ENCODE measurements around the gene KCNJ11.

Gene KCNJ11

DNA sequence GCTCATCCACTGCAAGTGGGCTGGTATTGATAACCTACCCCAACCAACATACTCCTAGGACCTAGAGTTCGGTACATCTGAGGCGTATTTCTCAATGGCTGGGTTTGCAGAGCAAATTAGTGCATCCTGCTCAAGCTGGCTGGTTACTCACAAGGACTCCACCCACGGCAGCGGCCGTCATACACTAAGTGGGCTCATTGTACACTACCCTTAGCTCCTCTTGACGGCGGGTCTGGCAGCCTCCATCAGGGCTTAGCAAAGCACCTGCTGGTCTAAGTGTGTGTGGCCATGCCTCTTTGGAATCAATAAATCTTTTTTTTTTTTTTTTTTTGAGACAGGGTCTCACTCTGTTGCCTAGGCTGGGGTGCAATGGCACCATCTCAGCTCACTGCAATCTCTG, 20.2 kb upstream of the KCNJ11 start:
- DNase-seq = no peak

DNA sequence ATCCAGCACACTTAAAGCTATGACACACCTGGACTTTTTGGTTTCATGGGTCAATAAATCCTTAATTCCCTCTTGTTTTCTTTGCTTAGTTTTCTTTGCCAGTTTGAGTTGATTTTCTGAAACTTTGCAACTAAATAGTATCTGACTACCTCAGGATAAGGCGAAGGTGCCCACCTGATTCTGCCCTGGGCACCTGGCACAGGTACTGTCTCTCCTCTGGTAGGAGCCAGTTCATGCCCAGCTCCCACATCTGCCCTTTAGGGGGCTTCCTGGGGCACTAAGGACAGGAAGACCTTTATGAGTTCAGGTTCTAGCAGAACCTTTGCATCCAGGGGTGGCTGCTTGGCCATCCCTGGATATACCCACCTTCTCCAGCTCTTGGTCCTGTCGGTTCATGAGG, 19.6 kb upstream of the KCNJ11 start:
- DNase-seq = no peak

DNA sequence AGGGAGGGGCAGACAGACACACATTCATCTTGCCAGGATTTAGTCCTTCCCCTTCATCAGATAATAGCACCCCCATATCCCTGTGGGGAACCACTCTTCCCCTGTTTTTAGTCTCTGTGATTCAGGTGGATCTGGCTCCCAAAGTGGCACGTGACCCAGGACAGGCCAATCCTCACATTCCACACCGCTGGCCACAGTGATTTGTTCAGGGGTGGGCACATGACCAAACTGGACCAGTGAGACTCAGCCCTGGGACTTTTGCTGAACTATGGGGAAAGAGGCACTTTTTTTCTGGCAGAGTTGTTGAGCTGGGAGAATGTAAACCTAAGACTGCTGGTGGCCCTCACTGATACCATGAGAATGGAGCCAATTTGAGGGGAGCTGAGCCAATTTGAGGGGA, 19.1 kb upstream of the KCNJ11 start:
- DNase-seq = no peak

DNA sequence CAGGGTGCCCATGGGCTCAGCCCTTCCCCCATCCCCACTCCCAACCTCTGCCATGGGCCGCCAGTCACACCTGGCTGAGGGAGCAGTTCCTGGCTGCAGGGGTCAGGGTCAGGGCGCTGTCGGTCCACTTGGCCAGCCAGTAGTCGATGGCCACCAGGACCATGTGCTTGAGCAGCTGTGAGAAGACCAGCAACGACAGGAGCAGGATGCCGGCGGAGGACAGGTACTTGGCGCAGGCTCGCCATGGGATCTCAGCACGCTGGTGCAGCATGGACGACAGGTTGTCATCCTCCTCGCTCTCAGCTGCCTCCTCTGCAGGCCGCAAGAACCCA, 18.3 kb upstream of the KCNJ11 start:
- DNase-seq = no peak

DNA sequence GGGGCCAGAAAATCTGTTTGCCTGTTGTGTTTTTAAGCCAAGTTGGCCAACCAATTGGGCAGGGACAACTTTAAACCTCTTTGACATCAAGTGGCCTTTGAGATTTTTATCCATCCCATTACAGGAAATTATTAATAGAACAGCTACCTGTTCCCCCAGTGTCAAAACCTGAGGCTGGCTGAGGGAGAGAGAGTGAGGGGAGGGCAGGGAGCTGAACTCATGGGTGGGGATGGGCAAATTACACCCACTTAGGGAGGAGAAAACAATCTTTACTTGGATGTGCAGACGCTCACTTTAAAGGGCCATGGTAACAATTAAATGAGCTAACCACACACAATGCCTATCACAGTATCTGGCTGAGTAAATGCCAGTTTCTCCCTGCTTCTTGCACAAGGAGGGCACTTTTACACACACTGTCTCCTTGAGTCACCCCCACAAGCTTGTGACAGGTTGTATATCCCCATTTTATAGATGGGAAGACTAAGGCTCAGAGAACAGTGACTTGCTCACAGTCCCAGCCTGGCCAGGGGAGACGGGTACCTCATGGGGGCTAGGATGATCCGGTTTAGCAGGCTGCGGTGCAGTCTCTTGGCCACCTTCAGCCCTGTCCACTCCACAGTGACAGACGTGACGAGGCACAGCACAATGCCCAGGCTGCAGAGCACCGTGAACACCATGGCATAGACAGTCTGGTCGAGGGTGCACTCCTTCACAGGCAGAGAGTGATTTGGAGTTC, 17.8 kb upstream of the KCNJ11 start:
- no peak for DNase-seq

DNA sequence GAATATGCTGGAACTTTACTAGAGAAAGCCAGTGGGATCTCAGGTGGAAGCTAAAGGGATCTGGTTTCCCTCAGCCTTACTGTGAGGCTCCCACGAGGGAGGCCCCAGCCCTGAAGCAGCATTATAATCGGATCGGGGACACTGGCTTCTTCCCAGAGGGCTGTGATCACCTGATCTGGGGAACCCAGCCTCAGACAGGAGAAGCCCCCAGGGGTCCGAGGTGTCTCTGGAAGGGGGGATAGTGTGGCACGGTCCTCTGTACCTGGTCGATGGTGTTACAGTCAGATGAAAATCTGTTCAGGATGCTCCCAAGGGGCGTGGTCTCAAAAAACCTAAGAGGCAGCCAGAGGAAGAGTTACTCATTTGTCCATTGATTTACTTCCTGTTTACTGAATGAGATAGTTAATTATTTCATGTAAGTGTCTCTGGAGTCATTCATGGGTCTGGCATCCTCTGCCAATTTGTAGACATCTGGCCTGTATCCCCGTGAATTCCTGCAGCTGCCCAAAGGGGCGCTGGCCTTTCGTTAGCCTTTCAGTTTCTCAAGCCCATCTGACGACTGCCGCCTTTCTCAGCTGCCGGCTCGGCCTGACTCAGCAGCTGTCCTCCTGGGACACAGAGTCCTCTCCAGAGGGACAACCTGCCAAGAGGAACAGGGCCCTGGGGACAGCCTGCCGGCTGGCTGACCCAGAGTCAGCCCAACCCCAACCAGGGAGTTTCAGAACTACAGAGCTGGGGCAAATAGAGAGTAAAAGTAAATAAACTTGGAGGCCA, 17.0 kb upstream of the KCNJ11 start:
- peak in 54 of 58 donors; percentile 8 to 87 (median 48) for DNase-seq

DNA sequence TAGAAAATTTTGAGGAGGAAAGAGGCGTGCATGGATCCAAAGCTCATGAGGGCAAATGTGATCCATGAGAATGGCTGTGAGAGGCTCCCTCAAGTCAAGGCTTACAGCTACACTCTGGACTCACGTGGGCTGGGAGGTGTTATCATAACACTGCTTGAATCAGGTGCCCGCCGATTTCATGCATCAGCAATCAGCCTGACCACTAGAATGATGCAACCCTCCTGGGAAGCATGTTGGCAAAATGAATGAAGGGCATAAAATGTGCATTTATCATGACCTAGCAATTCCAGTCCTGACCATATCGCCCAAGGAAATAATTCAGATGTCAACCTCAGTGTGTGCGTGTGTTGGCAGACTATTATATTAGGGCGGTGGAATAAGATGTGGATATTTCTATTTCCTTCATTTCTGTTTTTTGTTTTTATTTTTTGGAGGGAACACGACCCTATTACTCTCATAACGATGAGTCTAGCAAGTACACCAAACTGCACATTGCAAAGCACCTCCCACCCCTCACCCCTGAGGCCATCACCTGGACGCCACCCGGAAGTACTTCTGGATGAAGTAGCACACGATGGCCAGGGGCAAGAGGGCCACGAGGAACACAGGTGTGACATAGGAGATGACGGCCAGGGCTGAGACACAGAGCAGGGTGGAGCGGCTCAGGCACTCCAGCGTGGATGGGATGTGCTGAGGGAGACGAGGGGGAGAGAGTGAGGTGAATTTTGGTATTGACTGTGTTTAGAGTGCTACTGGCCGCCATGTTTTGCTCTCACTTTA, 15.7 kb upstream of the KCNJ11 start:
- no peak for DNase-seq

DNA sequence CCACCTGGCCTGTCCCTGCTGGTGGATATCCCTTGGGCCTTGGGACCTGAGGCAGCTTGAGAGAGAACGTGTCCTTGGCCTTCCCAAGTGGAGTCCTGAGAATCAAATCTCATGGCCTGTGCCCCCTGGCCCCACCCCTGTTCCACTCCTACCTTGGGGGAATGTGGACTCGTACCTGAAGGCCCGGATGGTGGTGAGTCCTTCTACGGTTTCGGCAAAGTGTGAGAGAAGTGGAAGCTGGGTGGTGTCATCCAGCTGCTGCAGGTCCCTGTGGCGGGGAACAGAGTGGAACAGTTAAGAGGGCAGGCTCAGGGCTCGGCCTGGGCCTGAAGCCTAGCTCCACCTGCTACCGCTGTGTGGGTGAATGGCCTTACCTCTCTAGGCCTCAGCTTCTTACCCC, 14.0 kb upstream of the KCNJ11 start:
- DNase-seq = no peak

DNA sequence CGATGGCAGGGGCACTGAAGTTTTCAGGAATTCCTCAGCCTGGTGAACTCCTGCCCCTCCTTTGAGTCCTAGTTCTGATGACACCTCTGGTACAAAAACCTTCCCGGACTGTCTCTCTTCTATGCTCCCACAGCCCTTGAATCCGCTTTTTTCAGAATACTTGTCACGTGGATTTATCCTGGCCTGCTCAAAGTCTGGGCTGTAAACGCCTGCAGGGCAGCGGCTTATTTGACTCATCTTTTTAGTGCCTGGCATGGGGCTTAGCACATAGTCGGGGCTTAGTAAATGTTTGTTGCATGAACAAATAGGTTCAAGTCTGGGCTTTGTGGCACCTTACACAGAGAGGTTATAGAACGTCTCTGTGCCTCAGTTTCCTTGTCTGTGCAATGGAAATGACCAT, 13.4 kb upstream of the KCNJ11 start:
- DNase-seq = no peak

DNA sequence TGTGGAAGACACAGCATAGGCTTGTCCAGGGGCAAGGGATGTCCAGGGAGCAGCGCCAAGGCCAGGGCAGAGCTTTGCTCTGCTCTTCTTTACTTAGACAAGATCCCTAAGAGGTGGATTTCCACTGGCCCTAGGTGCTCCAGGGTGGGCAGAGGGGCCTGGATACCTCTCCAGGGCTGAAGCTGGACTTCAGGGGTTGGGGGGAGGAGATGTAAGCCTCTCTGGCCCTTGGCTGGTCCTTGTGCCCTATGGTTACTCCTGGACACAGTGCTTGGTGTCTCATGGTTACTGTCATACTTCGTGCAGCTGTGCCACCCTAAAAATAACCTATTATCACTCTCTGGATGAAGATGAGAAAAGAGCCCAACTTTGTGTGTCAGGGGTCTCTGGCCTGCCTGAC, 12.9 kb upstream of the KCNJ11 start:
- DNase-seq = no peak

DNA sequence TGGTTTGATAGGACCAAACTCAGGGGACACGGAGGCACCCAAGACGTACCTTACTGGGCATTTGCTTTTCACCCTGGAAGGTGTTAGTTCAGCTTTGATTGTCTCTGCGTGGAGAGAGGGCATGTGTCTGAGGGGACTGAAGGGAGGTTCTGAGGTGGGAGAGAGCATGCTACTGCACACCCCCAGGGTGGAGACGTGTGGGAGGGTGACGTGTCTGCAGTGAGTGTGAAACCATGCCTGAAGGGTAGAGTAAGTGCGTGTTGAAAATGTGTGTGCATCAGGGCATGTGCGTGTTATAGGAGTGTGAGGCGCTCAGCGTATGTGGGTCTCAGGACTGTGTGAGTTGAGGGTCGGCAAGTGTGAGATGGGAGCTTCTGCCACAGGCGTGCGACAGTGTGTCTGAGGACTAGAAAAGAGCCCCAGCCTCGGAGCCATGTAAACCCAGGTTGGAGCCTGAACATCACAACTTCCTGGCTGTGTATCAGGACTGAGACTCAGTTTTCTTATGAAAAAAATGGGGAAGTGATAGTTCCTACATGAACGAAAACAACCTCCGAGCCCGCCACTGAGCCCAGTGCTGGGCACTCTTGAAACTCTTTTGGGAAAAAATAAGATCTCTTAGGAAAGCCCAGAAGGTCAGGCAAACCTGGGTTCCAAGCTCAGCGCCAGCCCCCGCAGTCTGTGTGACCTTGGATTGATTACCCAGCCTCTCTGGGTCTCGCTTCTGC, 11.8 kb upstream of the KCNJ11 start:
- DNase-seq = no peak

DNA sequence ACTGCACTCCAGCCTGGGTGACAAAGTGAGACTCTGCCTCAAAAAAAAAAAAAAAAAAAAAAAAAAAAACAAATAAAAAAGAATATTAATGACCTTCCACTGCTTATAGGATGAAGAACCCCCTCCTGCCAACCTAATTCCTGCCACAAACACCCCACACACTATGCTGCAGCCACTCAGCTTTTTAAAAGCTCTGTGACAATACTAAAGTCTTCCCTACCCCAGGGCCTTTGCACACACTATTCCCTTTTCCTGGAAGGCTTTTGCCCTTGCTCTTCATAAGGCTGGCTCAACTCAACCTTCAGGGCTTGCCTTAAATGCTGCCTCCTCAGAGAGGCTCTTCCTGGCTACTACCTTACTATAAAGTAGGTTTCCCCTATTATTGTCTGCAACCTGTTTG, 10.8 kb upstream of the KCNJ11 start:
- DNase-seq = no peak

DNA sequence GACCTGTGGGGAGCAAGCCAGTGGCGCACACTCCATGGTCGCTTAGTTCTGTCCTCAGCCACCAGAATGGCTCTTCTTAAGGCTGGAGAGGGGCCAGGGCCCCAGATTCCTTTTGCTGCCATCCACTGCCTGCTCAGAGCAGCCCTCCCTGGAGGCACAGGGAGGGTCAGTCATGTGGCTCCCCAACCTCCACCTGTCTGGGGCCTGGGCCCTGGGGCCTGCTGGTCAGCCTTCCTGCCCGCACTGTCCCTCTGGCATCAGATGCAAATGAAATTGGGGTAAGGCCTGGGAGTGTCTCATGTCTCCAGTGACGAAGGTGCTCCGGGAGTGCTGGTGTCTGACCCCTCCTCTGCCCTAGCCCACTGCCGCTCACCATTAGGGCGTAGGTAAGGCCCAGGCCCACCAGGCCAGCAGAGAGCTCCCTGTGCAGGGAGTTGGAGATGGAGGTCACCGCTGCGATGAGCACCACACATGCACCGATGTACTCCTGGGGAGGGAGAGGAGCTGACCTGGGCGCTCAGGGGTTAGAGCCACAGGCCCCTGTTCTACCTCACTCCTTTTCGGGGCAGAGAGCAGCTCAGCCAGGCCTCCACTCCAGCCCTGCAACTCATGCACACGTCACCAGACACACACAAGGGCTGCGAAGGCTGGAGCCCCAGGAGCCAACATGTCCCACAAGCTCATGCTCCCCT, 9.0 kb upstream of the KCNJ11 start:
- no peak for DNase-seq

DNA sequence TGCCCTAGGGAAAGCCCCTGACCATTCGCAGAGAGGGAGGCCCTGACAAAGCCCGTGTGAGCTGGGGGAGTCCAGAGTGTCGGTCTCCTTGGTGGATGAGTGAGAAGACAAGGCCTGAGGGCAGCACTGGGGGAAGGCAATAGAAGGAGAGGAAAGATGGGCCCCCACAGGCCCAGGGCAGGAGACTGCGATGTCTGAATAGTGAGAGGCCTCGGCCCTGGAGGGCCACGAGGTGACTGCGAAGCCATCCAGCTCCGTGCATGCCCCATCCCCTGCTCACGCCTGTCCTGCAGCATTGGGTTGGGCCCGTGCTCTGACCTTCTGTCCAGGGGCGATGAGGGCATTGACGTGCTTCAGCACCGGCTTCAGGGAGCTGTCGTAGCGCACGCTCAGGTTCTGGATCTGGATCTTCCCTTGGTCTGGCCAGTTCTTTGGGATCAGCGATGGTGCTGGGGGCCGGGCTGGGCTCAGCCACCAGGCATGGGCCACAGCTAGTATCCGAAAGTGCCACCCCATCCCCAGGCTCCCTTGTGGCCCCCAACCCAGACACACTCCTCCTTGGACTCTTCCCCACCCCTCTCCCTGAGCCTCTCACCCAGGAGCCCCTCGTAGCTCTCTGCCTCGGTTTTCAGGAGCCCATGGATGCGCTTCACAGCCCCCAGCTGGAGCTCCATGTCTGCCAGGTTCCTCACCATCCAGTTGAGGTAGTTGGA, 8.3 kb upstream of the KCNJ11 start:
- no peak for DNase-seq

DNA sequence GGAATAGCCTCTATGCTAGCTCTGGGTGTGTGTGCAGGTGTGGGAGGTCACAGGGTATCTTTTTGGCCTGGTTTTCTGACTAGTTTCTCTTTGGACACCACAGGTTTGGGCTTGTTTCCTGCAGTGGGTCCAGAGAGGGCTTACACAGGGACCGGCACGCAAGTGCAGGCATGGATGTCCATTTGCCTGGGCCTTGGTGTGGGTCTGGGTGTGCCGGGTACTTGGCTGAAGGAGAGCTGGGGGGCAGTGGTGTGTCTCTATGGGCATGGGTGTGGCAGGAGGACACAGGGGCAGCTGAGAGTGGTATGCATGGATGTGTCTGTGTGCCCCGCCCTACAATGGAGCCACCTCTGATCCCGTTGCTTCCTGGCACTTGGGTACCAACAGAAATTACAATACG, 7.5 kb upstream of the KCNJ11 start:
- DNase-seq = no peak

DNA sequence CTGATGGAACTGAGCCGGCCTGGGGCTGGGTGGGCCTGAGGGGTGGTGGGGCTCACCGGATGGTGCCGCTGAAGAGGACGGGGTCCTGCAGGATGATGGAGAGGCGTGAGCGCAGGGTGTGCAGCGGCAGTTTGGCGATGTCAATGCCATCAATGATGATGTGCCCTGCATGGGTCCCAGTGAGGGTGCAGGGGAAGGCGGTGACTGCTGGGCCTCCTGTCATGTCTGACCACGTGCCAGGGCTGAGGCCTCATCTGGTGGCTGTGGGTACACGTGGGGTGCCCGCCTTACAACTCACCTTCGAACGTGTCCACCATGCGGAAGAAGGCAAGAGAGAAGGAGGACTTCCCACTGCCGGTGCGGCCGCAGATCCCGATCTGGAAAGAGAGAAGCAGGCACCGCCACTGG, 7.1 kb upstream of the KCNJ11 start:
- DNase-seq = no peak

DNA sequence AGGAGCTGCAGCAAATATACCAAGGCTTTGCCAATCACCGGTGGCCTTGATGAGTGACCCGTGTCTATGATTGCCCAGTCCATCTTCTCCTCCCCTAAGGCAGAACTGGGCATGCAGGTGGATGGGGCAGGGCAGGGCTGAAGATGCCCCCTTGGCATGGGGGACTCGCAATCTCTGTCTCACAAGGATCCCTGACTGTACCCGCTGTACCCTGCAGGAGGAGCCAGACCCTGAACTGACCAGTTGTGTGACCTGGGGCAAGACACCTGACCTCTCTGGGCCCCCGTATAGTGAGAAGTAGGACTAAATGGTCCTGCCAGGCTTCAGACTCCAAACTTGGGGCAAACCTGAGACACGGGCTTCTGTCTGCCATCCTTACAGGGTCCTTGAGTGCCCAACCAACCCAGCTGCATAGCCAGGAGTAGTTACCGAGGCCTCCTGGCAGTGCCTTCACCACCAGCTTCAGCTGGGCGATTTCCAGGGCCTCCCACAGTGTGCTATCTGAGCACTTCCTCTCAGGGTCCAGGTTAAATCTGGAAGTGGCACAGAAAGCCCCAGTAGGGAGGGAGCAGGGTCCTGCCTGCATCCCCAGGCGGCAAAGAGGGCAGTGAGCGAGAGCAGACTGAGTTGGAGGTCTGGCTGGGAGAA, 6.4 kb upstream of the KCNJ11 start:
- no peak for DNase-seq

DNA sequence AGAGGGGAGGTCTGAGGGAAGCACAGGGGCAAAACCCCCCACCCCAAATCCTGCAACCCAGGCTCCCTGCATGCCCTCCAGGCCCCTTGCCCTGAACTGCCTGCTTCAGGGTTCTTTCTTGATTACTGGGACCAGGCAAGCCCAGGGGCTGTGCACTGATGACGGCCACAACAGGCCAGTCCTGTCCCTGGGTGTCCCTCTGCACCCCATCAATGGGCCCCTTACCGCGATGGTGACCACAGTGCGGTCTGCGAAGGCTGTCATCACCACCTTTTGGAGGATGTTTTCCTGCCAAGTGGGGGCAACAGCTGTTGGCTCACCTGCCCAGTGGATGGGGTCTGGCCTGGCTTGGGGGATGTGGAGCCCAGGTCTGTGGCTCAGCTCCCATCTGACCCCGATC, 5.0 kb upstream of the KCNJ11 start:
- no peak for DNase-seq

DNA sequence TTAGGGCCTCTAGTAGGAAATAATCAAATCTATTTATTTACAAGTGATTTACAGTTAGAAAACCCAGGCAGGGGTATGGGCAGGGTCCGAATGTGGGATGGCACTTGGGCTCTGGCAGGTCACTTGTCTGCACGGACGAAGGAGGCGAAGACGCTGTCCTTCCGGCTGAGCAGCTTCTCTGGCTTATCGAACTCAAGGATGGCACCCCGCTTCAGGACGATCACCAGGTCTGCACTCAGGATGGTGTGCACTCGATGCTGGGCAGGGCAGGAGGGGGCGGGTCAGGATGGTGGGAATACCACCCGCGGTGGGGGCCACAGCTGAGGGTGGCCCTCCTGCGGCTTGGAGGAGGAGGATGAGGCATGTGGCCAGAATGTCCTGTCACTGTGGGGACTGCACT, 4.4 kb upstream of the KCNJ11 start:
- DNase-seq = no peak

Data from anterior cingulate cortex (tissue), 58 donors.